HG02840 (cell line): ENCODE data around the gene KLF13.

Source experiments
- ATAC-seq: cut with Tn5 transposase; IDR thresholded peaks from one replicate; pipeline ENCODE4 v1.9.1; 2021; ENCODE audit warnings: mild to moderate bottlenecking, moderate library complexity, moderate number of reproducible peaks; ENCODE audit not compliant: unreplicated experiment, low FRiP score

Gene KLF13

DNA sequence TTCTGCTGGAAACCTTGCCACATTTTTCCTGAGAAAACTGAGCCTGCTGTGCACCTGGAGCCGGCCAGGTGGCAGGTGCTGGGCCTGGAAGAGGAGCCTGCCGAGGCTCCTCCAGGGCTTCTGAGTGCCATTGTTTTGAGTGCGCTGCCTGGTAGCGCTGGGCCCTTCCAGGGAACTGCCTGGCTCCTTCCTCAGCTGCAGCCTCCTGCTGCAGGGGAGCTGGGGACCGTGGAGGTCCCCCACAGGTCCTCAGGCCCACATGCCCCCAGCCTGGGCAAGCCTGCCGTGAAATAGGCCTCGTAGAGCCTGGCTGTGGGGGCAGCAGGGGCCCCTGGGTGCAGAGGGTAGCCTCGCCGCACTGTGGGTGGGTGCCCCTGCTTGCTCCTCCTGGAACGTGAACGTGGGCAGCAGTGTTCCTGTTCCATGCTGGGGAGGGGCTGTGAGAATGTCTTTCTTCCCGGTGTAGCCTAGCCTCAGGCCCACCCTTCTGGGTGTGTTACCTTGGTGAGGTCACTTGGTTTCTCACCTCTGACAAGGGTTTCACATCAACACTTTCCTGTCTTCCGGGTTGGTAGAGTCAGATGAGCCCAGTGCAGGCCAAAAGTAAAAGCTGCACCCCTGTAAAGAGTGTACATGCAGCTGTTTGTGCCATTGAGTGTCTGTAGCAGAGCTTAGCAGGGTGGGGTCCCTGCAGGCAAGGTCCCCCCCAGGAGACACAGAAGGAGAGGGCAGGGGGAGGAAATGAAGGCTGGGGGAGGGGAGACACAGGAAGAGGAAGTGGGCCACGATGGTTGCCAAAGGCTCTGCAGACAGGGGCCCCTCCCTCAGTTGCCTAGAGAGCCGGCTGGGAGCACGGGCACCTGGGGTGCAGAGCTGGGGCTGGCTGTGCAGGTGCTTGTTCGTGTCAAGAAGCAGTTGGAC lies 34.5 kb downstream of the KLF13 start:
- peak; percentile 53 for ATAC-seq

- no peak for ATAC-seq
Measured at GRCh38 chr15:31361764-31362515, 35.3 kb downstream of the KLF13 start.

DNA sequence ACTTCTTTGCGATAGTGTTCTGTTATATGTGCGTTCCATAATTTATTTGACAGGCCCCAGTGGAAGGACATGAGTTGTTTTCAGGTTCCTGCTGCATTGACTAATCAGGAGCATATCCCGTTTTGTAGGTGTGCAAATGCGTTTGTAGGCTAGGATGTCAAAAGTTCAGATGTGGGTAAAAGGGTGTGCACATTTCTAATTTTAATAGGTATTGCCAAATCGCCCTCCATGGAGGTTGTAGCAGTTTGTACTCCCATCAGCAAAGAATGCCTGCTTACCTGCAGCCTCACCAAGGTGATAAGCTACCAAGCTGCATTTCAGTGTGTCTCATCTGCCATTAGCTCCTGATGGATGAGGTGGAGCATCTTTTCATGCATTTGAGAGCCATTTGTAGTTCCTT lies 36.3 kb downstream of the KLF13 start:
- no peak for ATAC-seq

GRCh38 chr15:31364301-31365031 lies 37.8 kb downstream of the KLF13 start:
- ATAC-seq: no peak

GRCh38 chr15:31365032-31365654 lies 38.5 kb downstream of the KLF13 start:
- no peak for ATAC-seq

- peak; percentile 44 for ATAC-seq
Measured at GRCh38 chr15:31365655-31366127, 39.1 kb downstream of the KLF13 start.

- no peak for ATAC-seq
Measured at GRCh38 chr15:31366169-31366734, 39.6 kb downstream of the KLF13 start.

DNA sequence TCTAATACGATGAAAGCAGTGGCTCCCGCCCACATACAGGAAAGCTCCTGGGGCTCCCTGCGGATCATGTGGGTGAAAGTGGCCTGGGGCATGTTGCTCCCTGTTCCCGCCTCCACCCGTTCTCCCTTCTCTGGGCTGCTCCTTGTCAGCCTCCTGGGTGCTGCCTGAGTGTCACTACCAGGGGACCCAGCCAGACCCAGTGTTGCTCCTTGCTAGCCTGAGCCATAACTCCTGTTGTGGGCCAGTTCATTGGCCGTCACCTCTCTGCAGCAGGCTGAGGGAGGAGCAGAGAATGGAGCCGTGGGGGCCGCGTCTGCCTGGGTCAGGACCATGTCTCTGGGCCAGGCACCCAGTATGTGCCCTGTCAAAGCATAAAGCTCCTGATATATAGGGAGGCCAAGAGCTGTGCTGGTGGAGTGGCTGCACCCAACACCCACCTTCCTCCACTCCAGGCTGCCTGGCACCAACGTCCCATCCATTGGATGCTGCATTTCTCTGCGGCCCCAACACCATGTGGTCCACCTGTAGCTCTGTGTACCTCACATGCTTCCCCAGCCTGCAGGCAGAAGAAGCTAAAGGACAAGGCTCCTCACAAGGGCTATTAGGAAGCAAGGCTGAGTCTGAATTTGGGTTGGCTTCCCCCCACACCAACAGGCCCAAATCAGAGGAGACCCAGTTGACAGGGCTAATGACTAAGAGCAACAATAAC lies 40.5 kb downstream of the KLF13 start:
- ATAC-seq: no peak

DNA sequence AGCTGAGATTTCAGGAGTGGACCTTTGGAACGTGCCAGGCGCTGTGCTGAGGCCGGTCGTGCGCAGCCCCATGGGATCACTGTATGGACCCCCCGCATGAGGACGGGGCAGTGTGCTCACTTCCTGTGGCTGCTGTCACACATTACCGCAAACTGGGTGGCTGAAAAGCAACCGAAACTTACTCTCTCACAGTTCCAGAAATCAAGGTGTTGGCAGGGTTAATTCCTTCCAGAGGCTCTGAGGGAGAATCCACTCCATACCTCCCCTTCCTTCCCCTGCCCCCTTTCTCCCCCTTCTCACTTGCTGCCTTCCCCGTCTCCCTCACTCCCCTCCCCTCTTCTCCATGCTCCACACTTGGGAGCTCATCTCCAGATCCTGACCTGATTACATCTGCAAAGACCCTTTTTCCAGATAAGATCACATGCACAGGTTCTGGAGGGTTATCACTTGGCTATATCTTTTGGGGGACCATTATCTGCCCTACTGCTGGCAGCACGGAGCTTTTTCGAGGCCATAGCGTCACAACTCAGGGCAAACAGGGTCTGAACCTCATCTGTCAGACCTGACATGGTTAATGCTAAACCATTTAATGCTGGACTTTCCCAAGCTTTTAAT lies 41.2 kb downstream of the KLF13 start:
- no peak for ATAC-seq

GRCh38 chr15:31369727-31370126 lies 43.1 kb downstream of the KLF13 start:
- no peak for ATAC-seq

GRCh38 chr15:31371520-31372240 lies 45.0 kb downstream of the KLF13 start:
- ATAC-seq: no peak

GRCh38 chr15:31372635-31373091 lies 46.0 kb downstream of the KLF13 start:
- no peak for ATAC-seq

- no peak for ATAC-seq
Measured at GRCh38 chr15:31373096-31373865, 46.6 kb downstream of the KLF13 start.

DNA sequence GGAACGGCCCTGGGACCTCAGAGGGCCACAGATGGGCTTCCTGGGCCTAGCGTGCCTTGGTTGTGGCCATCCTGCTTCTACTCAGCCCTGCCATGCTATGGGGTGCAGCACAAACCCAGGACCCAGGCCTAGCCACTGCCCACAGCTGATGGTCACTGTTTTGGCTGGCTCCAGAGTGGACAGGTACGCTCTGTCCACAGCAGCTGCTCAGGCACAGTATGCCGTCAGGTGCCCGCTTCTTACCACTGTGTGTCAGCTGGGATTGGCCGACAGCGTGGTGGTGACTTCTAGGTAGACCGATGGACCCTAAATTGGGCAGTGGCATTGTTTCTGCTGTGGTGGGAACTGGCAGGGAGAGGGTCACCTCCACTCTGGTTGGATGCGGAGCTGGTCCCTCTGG lies 47.3 kb downstream of the KLF13 start:
- no peak for ATAC-seq

- ATAC-seq: no peak
Measured at GRCh38 chr15:31374489-31374888, 47.9 kb downstream of the KLF13 start.

- ATAC-seq: no peak
Measured at GRCh38 chr15:31374986-31375385, 48.4 kb downstream of the KLF13 start.

DNA sequence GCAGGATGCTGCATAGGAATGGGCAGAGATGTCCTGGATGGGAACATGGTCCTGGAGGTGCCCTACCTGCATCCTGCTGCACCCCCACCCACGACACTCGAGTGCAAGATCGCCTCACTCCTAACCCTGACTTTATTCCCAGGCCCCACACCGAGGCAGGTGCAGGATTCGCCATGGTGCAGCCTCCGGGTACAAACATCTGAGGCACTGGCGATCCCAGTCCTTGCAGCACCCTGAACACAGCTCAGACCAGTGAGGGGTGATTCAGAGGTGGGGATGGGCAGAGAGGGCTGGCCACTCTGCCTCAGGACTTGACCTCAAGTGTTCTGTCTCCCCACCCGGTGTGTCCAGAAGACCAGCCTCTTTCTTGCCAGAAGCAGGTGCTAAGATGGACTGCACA lies 49.1 kb downstream of the KLF13 start:
- ATAC-seq: no peak

GRCh38 chr15:31376511-31376910 lies 49.9 kb downstream of the KLF13 start:
- no peak for ATAC-seq
